Right renal pelvis (tissue), 4 donors: Measurements from ENCODE around the gene GABARAPL1. TPM values are rescaled to one million over a fixed set of nuclear protein-coding genes. Genes with fewer than 3 reads are reported as not detected.

Source experiments
- polyA plus RNA-seq, 4 donors: library from polyadenylated mRNA; unstranded; fragments of 120-200 nt; gene quantifications; one replicate each; pipeline ENCODE4 v1.2.1, GENCODE V29; 2013; ENCODE audit not compliant: insufficient read length in 4 of 4

Gene GABARAPL1
- polyA plus RNA-seq, 4 donors, result 71.8 to 85.3 (median 77.1) TPM

Other genes starting within 250 kb of the GABARAPL1 start
- 1 to 10 TPM in 2 of 4 donors, under 1 TPM in 2; 0.74 to 1.5 (median 1.1) TPM for gene CLEC12A, start 241.5 kb upstream of the GABARAPL1 start, polyA plus RNA-seq
- 1 to 10 TPM in 2 of 4 donors, under 1 TPM in 2; 0.60 to 3.3 (median 0.98) TPM for gene CLEC1B, start 213.8 kb upstream of the GABARAPL1 start, polyA plus RNA-seq
- gene CLEC12B, start 202.2 kb upstream of the GABARAPL1 start, polyA plus RNA-seq, result under 1 TPM in 2 of 4 donors, not detected in 2; 0.05 to 0.08 TPM
- gene CLEC9A, start 182.2 kb upstream of the GABARAPL1 start, polyA plus RNA-seq, result under 1 TPM; 0.19 to 0.53 (median 0.33) TPM
- 1 to 10 TPM; 3.1 to 4.6 (median 3.8) TPM for gene CLEC1A, start 113.9 kb upstream of the GABARAPL1 start, polyA plus RNA-seq
- 1 to 10 TPM; 1.3 to 2.3 (median 1.9) TPM for gene CLEC7A, start 82.7 kb upstream of the GABARAPL1 start, polyA plus RNA-seq
- 1 to 10 TPM; 1.2 to 1.8 (median 1.3) TPM for gene OLR1, start 40.7 kb upstream of the GABARAPL1 start, polyA plus RNA-seq
- gene TMEM52B, start 33.8 kb upstream of the GABARAPL1 start, polyA plus RNA-seq, result 100 to 1,000 TPM; 154 to 185 (median 175) TPM
- gene KLRD1, start 95.0 kb downstream of the GABARAPL1 start, polyA plus RNA-seq, result 1 to 10 TPM in 1 of 4 donors, under 1 TPM in 3; 0.22 to 1.2 (median 0.59) TPM
- 1 to 10 TPM in 1 of 4 donors, under 1 TPM in 3; 0.42 to 1.2 (median 0.61) TPM for gene KLRK1, start 177.2 kb downstream of the GABARAPL1 start, polyA plus RNA-seq
- under 1 TPM in 2 of 4 donors, not detected in 2; 0.06 to 0.21 TPM for gene KLRC4, start 196.9 kb downstream of the GABARAPL1 start, polyA plus RNA-seq
- under 1 TPM in 1 of 4 donors, not detected in 3; 0.10 TPM for gene KLRC3, start 207.7 kb downstream of the GABARAPL1 start, polyA plus RNA-seq
- not detected for gene KLRC2, start 223.1 kb downstream of the GABARAPL1 start, polyA plus RNA-seq
- gene KLRC1, start 240.5 kb downstream of the GABARAPL1 start, polyA plus RNA-seq, result 1 to 10 TPM in 1 of 4 donors, under 1 TPM in 3; 0.38 to 1.4 (median 0.67) TPM